ENCODE measurements around the gene MRNIP. TPM values are rescaled to one million over a fixed set of nuclear protein-coding genes. Genes with fewer than 3 reads are reported as not detected.

MRNIP gene
- total RNA-seq, 6 experiments from 2014 or later = 4.7 to 14.7 (median 9.0) TPM

- no peak for DNase-seq
- no peak for ATAC-seq
- H3K4me1 ChIP-seq = no peaks in the 10 kb centered on the region
- intact Hi-C loops (cut with DNase I) = no loop called here
- no peaks in the 10 kb centered on the region for H3K27me3 ChIP-seq
- 70% methylated on average over 2 of the region's 14 CpGs for WGBS (ENCODE audit: insufficient coverage, low coverage, low lambda C conversion rate, missing lambda C conversion rate)
- TF ChIP-seq CTCF (IDR thresholded peaks at IDR 0.05) (no peak), POLR2A (IDR thresholded peaks at IDR 0.05) (no peak)
- H3K4me3 ChIP-seq = no peak overlapping the region
- H3K27ac ChIP-seq = no peak overlapping the region
- H3K9me3 ChIP-seq = no peaks in the 10 kb centered on the region
- H3K36me3 ChIP-seq = peaks cover 0 to 42% (median 10%) of the 10 kb centered on the region in 4 donors
Observed at GRCh38 chr5:179868541-179868940, 9.9 kb upstream of the MRNIP start.

- Histone ChIP-seq H3K36me3 (peaks cover 0 to 40% (median 11%) of the 10 kb centered on the region in 4 donors), H3K4me3 (no peak overlapping the region), H3K4me1 (no peaks in the 10 kb centered on the region), H3K27me3 (no peaks in the 10 kb centered on the region), H3K9me3 (no peaks in the 10 kb centered on the region), H3K27ac (no peak overlapping the region)
- no peak for TF ChIP-seq POLR2A (IDR thresholded peaks at IDR 0.05)
- TF ChIP-seq CTCF (IDR thresholded peaks at IDR 0.05) = no peak
- no peak for DNase-seq
- no CpG with 5 or more reads among the region's 11 CpGs for WGBS (ENCODE audit: insufficient coverage, low coverage, low lambda C conversion rate, missing lambda C conversion rate)
- ATAC-seq = no peak
- intact Hi-C loops (cut with DNase I) = no loop called here
Observed at GRCh38 chr5:179867476-179867875, 8.9 kb upstream of the MRNIP start.

GRCh38 chr5:179867079-179867465 lies 8.5 kb upstream of the MRNIP start:
- intact Hi-C loops (cut with DNase I) = no loop called here
- Histone ChIP-seq H3K36me3 (peaks cover 0 to 37% (median 8%) of the 10 kb centered on the region in 4 donors), H3K27ac (no peak overlapping the region), H3K9me3 (no peaks in the 10 kb centered on the region), H3K4me3 (no peak overlapping the region), H3K4me1 (no peaks in the 10 kb centered on the region), H3K27me3 (no peaks in the 10 kb centered on the region)
- TF ChIP-seq CTCF (IDR thresholded peaks at IDR 0.05) (no peak), POLR2A (IDR thresholded peaks at IDR 0.05) (no peak)
- no peak for DNase-seq
- no peak for ATAC-seq
- WGBS (ENCODE audit: insufficient coverage, low coverage, low lambda C conversion rate, missing lambda C conversion rate) = 70% methylated on average over 2 of the region's 6 CpGs

DNA sequence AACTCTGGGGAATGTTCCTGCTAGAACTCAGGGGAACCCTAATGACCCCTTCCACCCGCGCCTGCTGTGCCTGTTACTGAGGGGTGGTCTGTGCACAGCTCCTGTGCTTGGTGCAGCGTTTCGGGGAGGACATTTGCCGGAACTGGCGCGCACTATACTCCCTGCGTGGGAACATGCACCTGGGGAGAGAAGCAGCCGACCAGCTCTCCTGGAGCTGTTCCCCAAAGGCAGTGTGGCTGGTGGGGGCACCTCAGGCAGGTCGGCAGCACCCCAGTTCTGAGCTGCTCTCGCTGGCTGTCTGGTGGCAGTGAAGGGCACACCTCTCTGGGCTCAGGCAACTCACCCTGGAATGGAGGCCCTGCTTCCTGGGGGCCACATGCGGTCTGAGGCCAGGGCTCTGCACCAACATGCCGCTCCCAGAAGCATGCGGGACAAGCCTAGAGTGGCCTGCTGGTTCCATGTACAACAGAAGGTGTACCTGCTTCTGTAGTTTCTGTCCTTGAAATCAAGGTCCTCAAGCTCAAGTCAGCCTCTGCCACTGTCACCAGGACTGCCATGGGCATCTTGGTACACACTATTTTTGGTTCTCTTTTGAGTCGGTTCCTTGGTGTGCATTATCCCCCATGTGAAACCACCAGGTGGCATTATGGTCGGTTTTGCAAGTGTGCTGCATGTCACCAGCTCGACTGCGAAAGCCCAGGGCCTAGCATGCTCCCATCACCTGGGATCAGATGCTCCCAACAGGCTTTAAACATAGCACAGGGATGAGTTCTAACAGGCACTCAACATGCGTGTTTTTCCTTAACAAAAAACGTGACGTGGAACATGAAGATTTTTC lies 7.8 kb upstream of the MRNIP start:
- TF ChIP-seq CTCF (IDR thresholded peaks at IDR 0.05) (peak in 2 of 4 donors; percentile 4 to 6), POLR2A (IDR thresholded peaks at IDR 0.05) (no peak)
- H3K9me3 ChIP-seq = no peaks in the 10 kb centered on the region
- H3K4me1 ChIP-seq = no peaks in the 10 kb centered on the region
- peak in 1 of 4 donors; percentile 18 for ATAC-seq
- no peak overlapping the region for H3K27ac ChIP-seq
- no peak overlapping the region for H3K4me3 ChIP-seq
- no peak for DNase-seq
- intact Hi-C loops (cut with DNase I) = no loop called here
- H3K27me3 ChIP-seq = no peaks in the 10 kb centered on the region
- 39% methylated on average over 6 of the region's 21 CpGs for WGBS (ENCODE audit: insufficient coverage, low coverage, low lambda C conversion rate, missing lambda C conversion rate)
- H3K36me3 ChIP-seq = peaks cover 0 to 36% (median 7%) of the 10 kb centered on the region in 4 donors
